NCI-H524 treated with DMSO at 0.1 percent for 48 hours (cell line): ENCODE data around the gene DDR2.

ENCODE experiments used
- DNase-seq: peaks from one replicate; lab custom pipeline; 2025; lab: John Stamatoyannopoulos, UW

The DDR2 gene

DNA sequence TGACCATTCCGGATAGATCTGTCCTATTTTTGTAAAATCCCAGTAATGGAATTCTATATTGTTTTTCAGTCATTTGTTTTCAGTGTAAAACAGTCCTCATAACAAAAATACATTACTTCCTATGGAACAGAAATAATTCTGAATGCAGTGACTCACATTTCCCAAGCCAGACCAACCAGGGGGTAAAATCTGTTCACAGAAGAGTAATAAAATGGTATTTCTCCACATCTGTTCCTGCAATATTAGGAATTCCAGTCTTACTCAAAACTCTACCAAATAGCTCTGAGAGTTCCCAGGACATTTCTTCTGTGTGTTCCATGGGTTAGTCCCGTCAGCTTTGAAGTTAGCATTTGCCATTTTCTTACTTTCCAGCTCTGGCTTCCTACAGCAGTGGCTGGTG lies 2.6 kb upstream of the DDR2 start:
- no peak for DNase-seq

DNA sequence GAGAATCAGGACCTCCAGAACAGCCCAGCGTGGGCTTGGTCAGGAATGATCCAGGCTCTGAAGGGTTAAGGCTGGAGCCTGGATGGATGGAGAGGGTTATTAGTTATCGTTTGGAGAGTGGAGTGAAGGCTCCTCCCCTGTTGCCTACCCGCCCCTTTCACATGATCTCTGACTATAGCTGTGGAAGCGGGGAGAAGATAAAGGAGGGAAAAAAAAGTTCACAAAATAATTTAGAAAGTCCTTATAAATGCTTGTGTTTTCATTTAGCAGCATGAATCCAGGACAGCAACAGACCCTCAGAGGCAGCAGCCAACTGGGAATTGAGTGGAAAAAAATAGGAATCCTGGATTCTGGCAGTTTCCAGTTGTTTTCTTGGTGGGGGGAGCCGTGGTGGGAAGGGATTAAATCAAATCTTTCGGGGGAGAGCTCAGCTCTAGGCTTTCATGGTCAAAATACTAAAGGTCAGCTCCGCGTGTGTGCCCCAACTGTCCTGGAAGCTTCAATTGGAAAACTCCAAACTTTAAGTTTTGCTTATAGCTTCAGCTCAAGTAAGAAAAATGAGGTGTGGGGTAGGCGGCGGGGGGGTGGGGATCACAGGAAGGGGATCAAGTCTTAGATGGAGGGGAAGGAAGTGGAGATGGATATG lies 595 bp upstream of the DDR2 start:
- no peak for DNase-seq

DNA sequence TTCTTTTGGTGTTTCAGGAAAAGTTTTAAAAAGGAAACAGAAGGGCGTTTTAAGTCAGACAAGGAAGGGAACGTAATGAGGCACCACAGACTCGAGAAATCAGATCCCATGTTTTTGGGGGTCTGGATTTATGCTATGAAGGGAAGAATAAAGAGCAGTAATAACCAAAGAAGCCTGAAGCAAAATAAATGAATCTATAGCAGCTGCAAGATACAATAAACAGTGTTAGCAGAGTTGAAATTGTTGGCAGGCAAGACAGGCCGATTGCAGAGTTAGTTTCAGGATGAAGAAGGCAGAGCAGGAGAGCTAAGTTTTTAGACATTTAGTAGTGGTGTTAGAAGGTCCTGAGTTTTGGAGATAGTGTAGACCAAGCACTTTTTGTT lies 425 bp downstream of the DDR2 start:
- DNase-seq = no peak

DNA sequence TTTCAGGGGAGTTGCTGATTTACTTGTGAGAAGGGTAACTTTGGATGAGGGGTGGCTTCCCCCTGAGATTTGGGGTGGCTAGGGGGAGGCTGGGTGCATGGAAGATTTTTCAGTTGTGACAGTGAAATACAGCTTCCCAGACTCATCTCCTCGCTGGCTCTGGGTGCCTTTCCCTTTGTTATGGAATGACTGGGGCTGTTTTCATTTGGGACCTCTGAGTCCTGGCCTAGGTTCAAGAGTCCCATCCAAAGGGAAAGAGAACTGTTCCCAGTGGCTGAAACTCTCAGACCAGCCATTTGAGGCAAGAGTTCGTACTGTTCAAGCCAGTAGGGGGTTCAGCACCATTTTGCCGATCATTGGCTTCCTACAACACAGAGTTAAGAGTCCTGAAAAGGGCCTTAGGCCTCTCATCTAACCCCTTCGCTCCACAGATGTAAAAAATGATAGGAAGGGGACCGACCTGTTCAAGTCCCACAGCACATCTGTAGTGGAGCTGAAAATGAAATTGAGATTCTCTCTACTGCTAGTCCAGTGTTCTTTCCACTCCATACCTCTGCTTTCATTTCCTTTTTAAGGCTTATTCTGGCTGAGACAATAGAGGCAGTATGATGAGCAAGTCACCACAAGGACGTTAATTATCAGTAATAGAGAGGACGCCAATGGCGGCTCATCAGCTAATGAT lies 958 bp downstream of the DDR2 start:
- DNase-seq = no peak

DNA sequence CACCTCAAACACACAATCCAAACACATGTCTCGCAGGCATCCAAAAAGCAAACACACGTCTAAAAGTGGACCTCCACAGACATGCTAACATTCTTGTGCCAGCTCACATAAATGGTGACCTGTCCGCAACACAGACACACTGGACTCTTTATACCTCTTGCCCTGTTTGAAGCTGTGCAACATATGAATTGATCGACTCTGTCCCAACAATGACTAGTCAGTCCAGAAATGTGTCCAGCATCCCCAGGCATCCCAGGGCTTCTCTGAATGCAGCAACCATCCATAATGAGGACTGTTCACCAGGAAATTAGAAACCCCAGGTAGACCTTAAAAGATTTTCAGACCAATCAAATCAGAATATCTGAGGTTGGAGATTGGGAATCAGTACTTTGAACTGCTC lies 3.2 kb downstream of the DDR2 start:
- no peak for DNase-seq

DNA sequence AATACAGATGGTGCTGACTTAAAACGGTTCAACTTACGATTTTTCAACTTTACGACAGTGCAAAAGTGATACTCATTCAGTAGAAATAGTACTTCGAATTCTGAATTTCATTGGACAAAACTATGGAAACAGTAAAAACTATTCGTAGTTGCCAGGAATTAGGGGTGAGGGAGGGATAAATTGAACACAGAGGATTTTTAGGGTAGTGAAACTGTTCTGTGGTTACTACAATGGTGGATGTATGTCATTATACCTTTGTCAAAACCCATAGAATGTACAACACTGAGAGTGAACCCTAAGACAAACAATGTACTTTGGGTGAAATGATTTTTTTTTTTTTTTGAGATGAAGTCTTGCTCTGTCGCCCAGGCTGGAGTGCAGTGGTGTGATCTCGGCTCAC lies 7.5 kb downstream of the DDR2 start:
- DNase-seq = no peak

DNA sequence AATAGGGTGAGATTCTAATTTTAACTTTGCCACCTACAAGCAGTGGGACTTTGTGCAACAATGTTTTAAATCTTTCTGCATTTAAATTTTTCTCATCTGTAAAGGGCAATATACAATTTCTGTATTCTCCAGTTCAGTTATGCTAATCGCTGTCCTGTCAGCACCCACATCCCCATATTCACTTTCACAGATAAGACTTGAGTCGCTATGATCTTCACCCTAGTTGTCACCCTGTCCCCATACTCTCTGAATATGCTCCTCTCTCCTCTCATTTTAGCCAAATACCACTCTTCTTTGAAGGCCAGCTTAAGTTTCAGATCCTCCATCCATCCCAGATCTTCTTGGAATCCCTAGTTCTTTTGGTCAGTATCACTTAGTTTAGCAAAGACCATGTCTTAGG lies 8.8 kb downstream of the DDR2 start:
- no peak for DNase-seq

DNA sequence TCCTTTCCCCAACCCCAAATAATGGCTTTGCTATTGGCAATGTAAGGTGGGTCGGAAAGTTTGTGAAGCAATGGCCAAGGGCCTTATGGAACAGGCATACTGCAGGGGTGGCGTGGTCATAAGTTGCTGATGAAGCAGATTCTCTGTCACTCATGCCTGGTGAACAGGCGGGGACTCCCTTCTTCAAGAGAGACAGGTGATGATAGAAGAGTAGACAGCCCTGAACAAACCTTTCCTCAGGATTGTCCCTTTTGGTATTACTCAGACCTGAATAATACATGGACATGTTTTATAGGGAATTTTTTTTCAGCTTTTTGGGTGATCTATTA lies 12.7 kb downstream of the DDR2 start:
- DNase-seq = no peak

DNA sequence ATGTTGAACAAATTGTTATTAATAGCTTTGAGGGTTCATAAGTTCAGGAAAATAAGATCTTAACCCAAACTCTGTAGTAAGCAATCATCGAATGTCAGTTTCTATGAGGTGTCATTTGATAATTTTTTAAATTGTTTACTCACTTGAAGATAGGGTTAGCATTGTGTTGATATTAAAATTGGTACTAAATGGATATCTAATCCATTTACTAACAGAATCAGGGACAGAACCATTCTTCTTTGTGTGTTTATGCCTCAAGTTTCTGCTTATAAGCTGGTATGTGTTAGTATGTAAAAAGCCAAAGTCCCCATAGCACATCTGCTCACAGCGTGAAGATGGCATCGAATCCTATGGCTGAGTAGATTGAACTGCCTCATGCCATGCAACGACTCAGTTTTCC lies 13.4 kb downstream of the DDR2 start:
- DNase-seq = no peak

DNA sequence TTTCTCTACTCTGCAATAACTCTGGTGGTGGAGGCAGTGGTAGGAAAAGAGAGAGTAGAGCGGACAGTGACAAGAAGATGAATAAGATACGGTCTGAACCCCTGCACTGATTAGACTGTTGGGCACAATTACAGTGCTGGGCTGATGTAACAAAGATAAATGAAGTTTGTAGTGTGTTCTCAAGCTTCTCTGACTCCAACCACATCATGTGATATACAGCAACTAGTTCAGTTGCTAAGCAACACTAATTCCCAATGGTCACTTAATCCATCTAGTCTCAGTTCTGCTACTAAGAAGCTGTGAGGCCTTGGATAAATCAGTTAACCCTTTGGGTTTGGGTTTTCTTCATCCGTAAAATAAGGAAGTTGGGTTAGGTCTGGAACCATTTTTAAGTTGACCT lies 17.3 kb downstream of the DDR2 start:
- peak; percentile 3 for DNase-seq

DNA sequence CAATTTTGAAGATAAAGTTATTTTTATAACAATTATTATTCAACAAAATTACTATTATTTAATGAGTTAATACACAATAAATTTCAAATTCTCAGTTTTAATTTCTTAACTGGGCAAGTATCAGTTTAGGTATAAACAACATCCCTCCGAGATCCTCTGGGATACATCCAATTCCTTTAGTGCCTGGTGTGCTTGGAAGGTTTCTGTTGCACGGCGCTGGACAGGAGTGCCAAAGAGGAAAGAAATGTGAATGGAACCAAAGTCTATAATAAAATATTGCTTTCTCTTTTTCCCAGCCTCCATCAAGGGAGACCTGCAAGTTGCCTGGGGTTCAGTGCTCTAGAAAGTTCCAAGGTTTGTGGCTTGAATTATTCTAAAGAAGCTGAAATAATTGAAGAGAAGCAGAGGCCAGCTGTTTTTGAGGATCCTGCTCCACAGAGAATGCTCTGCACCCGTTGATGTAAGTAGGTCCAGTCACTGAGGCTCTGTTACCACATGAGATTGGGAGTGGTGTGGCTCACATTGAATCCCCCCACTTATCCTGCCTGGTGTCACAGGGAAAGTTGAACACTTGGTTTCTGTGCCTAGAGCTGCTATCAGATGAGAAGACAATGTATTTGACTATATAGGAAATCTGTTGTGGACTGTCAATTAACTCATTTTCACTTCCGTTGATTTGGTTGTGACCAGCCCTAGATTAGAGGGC lies 22.8 kb downstream of the DDR2 start:
- DNase-seq = no peak

DNA sequence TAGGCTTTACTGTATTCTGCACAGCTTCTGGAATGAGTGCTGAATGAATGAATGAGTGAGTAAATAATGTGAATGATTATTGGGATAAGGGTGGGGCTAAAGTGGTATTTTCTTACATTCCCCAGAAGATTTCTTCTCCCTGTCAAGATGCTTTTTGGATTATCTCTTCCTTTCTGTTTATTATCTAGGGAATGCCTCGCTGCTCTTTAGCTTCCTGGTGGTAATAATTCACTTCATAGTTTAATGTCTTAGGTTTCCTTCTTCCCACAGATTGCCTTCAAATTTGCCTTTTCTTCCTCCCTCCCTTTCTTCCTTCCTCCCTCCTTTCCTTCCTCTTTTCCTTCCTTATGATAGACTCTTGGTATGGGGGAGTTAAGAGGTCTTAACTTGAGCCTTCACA lies 24.0 kb downstream of the DDR2 start:
- no peak for DNase-seq

DNA sequence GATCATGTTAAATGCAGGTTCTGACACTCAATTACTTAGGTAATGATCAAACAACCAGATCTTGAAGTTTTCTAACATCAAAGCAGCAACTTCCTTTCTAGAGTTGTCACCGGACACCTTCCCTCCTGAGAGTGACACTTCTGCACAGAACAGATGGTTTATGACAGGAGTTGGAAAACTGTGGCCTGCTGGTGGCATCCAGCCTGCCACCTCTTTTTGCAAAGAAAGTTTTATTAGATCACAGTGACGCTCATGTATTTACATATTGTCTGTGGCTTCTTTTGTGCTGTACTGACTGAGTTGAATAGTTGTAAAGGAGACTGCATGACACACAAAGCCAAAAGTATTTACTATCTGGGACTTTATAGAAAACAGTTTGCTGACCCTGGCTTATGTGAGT lies 28.3 kb downstream of the DDR2 start:
- DNase-seq = no peak

DNA sequence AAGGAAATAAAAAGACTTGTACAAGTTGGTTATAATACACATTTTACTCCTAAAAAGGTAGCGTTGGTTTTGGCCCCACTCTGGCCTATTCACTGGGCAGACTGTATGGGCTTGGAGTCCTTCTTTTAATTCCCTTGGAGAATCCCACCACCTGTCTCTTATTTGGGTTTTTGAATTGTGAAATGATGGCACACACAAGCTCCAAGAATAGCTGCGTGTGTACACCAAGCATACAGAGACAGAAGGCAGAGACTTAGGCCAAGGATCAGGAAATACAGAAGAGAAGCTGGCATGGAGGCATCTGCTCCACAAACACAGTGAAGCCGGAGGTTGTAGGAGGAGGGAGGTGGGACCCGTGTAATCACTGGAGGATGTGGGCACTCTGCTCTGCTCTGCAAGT lies 29.1 kb downstream of the DDR2 start:
- peak; percentile 59 for DNase-seq

DNA sequence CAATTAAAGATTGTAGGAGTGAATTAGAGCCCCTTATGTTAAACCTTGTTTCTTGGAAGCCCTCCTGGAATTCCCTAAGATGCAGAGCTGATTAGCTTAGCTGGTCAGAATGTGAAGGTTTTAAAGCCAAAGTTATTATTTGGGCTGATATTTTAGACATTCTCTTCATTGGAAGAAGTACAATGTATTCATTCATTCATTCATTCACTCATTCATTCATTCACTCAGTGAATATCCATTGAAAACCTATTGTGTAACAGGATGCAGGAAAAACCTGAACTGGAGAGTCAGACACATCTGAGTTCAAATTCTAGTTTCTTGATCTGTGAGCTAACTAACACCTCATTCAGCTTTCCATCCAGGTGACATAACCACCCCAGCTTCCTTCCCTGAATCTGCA lies 29.7 kb downstream of the DDR2 start:
- DNase-seq = no peak

DNA sequence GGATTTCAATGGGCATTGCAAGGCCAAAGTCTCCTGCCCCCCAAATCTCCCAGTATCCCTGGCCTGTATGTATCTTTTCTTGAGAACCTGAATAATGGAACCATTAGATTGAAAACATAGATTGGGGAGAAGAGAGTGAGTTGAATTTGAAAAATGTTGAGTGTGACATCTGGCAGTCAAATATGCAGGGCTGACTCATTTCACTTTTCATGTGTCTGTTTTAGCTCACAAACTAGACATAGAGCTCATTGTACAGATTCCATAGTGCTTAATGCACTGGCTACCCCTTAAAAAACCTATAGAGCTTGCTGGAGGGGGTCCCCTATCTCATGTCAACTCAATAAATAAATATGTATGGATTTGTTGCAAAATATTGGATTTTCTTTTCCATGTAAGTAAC lies 30.8 kb downstream of the DDR2 start:
- DNase-seq = no peak

DNA sequence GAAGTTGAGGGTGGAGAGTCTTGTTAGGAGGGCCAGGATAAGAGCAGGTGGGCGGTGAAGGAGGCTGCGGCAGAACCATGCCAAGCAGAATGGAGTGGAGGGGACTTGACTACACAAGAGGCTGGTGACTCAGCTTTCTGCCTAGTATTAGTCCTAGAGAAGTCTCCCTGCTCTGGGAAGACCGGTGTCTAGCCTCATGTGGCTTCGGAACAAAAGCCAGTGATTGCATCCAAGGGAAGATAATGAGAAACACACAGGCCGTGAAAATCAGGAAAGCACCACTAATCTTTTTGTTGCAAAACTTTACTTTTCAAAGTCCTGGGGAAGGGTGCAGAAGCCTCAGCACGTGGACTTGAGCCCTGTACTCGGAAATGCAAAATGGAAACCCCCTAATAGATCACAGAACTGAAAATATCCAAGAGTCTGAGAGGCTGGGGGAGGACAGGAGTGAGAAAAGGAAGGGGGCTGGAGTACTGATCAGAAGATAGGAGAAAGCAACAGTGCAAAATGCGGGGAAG lies 31.4 kb downstream of the DDR2 start:
- DNase-seq = no peak

DNA sequence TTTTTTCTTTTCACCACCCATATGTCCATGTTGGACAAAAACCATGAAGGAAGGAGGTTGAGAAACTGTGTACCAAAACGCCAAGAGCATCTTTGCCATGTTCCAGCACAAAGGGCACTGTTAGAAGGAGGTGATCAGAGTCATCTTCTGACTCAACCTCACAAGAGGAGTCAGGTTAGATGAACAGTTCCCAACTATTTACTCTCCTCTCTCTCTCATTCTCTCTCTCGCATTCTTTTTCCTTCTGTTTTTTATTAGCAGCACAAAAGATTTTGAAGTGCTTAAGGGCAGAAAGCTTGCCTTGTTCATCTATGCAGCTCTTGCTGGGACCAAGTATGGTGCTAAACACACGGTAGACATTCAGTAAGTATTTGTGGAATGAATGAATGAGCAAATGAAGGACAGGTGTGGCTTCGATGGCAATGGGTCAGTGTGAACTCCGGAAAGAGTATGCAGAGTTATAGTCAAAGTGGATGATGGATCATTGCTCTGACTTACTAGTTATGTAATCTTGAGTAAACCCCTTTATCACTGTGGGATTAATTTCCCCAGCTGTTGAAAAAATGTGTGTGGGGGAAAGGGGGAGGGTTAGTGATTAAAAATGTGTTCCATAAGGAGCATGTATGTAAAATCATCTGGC lies 33.9 kb downstream of the DDR2 start:
- peak; percentile 59 for DNase-seq

DNA sequence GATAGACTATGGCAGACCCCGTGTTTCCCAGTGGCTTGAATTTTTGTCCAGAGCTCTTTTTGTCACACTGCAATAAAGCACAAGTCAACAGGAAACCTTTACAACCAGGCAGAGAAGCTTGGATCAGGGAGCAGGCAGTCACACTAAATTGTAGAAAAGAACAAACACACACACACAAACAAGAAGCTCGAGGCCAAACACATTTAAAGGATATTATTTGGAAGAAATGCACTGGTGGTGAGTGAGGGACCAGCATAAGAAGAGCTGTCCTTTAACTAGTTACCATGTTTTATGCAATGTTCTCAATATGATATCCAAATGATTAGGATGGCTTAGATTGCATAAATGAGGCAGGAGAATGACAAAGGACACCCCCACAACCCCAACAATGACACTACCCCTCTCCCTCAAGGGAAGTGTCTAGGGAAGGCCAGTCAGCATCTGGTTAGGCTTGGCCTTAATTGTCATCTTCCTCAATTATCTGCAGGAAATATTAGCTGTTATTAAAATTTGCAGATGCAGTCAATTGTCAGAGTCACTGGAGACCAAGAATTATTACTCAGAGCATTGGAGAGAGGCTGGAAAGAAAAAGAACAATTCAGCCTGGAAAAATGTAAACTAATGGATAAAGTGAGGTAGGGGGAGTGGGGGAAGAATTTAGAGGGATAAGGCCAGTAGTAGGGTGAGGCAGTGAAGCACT lies 35.3 kb downstream of the DDR2 start:
- no peak for DNase-seq

DNA sequence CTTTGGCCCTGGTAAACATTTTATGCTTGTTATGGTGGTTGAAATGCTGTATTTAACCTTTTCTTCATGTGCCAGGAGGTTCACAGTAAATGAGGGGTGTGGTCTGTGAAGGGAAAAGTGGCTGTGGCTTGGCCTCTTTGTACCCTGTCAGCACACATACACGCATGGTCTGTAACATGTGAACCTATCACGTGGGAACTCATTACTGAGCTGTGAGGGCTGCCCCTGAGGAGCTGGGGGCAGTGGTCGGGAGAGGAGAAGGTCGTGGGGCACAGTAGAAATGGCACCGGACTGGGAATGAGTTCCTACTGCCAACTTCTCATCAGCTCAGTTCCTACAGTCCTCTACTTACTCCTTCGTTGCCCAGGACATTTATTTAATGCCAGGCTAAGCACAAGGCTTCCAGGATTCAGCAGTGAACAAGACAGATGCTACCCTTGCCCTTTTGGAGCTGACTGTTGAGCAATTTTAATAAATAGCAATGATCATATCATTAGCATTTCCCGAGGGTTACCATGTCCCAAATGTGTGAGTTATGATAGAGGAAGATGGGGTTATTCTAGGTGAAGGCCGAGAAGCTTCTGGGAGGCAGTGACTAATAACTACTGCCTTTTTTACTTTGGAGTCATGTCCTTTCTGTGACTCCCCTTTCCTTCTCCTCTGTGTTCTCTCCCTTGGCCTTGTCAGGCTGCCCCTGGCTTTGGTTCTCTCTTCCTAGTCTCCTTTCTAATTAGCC lies 38.8 kb downstream of the DDR2 start:
- DNase-seq = no peak

DNA sequence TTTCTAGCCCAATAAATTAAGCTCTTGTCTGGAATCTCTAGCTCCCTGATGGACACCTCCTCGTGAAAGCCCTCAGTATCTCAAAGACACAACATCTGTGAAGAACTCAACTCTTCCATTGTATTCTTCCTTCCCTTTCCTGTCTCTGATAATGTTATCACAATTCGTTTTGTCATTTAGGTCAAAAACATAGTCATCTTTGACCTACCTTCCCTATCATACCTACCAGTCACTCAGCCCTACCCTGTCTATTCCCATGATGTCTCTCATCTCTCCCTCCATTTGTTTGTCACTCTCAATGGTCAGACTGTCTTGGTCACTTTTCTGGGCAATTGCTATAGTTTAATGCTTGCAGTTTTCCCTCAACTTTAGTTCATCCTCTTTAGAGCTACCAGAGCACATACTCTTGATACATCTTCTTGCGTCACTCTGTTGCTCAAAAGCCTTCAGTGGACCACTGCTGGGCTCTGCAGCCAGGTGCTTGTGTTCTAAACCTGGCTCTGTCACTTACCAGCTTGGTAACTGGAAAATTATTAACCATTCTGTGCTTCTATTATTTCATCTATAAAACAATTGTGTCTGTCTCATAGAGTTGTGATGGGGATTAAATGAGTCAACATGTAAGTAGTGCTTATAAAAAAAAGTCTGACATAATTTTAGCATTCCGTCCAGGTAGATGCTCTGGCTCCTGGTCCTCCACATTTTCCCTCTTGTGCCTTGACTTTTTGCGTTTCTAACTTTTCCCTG lies 39.6 kb downstream of the DDR2 start:
- no peak for DNase-seq
